Central memory CD4-positive, alpha-beta T cell (primary cell): Measurements from ENCODE around the gene C22orf31.
A peak's percentile ranks its signal among the peaks of the same experiment; 100 is the strongest.

Experiments
- DNase-seq: peaks from one replicate; pipeline ENCODE4 v3.0.0; 2022

C22orf31 gene

DNA sequence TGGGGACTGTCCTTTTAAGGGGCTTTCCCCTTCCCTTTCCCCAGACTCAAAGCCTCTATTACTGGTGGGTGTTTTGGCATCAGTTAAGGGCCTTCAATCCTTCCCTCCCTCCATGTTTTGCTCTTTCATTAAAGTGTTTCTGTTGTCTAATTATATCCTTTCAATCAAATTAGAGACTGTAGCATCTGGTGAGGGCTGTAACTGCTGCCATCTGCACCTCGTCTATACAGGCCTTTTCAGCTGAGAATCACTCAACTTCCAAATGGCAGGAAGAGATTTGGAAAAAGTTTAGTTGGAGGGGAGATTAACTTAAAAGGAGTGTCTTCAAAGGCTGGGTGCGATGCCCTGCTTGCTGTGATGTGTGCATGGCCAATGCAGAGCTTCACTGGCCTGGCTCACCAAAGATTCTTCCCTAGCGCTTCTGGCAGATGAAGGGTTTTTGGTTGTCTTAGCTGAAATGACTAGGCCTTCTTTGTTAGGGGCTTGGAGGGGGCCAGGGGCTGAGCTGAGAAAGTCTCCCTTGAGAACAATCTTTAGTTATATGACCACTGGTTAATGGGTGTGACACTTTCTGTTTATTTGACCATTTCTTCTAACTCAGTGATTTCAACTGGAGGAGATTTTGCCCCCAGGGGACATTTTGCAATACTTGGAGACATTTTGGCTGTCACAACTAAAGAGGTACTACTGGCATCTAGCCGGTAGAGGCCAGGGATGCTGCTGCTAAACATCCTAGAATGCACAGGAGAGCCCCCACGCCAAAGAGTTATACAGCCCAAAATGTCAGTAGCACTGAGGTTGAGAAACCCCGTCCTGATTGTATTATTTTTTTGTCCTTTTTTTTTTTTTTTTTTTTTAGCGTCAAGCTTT is 18.7 kb upstream of the C22orf31 start:
- DNase-seq: no peak

- no peak for DNase-seq
These were observed 17.7 kb upstream of the C22orf31 start for GRCh38 chr22:29079218-29079901.

GRCh38 chr22:29078869-29079207 is 17.2 kb upstream of the C22orf31 start:
- no peak for DNase-seq

- no peak for DNase-seq
These were observed 16.6 kb upstream of the C22orf31 start for GRCh38 chr22:29078036-29078868.

GRCh38 chr22:29074276-29074772 is 12.7 kb upstream of the C22orf31 start:
- no peak for DNase-seq

- no peak for DNase-seq
These were observed 12.1 kb upstream of the C22orf31 start for GRCh38 chr22:29073618-29074275.

- DNase-seq: no peak
These were observed 11.5 kb upstream of the C22orf31 start, which contains the start of gene KREMEN1 for GRCh38 chr22:29072979-29073617. Gene KREMEN1 (plus strand): TSS chr22:29073035. CDS start chr22:29073131, 96 bp downstream.

GRCh38 chr22:29072193-29072978 is 10.8 kb upstream of the C22orf31 start:
- DNase-seq: peak; percentile 81

- peak; percentile 30 for DNase-seq
These were observed 9.8 kb upstream of the C22orf31 start for GRCh38 chr22:29071261-29072045.

DNA sequence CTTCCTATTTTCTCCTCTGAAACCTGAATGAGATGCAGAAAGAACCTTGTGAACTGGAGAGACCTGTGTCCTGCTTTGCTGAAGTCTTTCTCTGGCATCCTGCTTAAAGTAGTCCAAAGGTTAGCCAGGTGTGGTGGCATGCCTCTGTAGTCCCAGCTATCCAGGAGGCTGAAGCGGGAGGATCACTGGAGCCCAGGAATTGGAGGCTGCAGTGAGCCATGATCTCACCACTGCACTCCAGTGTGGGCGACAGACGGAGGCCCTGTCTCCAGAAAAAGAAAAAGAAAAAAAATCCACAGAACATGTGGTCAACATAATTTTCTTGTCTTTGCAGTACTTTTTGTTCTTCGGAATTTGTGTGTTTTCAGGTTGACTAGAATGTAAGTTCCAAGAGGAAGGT is 8.9 kb upstream of the C22orf31 start:
- no peak for DNase-seq

GRCh38 chr22:29069463-29069862 is 7.8 kb upstream of the C22orf31 start:
- DNase-seq: no peak

DNA sequence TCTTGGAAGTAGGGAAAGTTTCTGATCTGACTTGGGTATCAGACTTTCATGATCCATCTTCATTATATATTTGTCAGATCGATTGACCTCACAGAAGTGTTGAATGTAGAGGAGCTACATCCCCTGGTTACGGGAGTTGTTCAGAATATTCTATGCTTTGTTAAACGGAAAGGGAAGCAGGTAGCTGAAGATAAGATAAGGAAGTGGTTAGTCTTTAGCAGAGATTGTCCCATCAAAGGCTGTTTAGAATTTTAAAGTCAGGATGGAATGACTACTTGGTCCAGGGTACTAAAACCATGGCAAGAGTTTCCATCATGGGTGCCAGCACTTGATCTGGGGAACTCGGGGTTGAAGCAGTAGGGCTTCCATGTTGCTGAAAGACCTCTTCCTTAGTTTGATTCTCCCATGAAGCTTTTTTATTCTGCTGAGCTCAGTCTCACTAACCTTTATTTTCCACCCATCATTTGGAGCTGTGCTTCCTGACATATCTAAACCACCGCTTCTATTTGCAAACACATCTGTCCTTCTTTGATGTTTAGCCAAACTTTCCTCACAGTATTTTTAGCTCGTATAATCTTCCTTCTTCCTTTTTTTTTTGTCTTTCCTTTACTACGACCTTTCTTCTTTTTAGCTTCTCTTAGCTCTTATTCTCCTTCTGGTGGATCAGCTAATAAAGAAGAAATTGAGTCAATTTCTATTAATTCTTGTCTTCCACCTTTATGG is 4.0 kb upstream of the C22orf31 start:
- peak; percentile 16 for DNase-seq

DNA sequence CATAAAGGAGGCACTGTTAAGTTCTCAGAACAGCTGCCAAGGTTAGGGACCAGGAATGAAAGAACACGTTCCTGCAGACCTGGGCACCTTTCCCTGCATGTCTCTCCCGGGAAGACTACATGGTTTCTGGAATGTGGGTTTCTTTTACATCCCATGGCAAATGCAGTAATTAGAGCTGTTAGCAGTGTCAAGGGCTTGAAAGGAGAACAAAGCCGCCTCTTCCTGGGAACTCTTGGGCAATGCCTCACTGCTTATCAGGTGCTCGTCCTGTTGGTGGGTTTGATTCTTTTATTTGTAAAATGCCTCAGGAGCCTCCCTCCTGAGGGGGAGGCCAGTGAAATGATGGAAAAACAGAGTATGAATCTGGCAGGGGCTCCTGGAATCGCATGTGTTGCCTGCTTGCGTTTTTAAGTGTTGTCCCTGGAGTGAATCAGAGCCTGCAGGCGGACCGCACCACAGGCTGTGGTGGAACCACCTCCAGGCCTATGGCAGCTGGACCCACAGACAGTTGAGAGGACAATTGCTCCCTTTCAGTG is 723 bp upstream of the C22orf31 start:
- no peak for DNase-seq

- DNase-seq: no peak
These were observed 700 bp downstream of the C22orf31 start for GRCh38 chr22:29060931-29061330.

GRCh38 chr22:29060251-29060869 is 1.3 kb downstream of the C22orf31 start:
- DNase-seq: no peak

GRCh38 chr22:29056472-29056871 is 5.2 kb downstream of the C22orf31 start:
- no peak for DNase-seq

DNA sequence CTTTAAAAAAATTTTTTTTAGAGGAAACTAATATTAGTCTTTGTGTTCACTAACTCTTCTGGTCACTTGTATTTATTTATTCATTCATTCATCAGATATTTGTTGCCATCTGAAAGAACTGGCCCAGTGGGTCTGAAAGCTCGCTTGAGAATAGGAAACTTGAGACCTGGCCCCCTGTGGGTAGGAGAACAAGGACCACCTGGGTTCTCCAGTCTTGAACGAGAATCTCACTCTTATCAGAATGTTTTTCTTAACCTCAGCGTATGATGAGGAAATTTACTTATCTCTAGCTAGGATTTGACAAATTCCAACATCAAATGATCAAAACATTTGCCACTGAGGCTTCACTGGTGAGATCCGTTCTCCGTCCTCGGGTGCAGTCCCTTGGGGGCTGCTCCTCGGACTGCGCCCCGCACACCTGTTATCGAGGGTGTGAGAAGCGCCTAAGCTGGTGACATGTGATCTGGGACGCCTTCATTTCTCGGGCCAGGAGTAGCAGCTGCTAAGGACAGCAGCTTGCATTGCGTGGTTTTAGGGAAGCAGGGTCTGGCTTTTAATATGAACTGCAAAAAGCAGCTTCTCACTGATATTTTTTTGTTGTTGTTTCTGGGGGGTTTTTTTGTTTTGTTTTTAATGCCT is 6.3 kb downstream of the C22orf31 start:
- DNase-seq: no peak

- no peak for DNase-seq
These were observed 7.3 kb downstream of the C22orf31 start for GRCh38 chr22:29054251-29054767.
